ENCODE results near the gene WDR76. TPM values are rescaled to one million over a fixed set of nuclear protein-coding genes. Genes with fewer than 3 reads are reported as not detected.

WDR76 gene
- polyA plus RNA-seq, 4 donors, result 13.7 to 15.7 (median 14.7) TPM

GRCh38 chr15:43908516-43909050, 81.8 kb downstream of the WDR76 start:
- no peak for DNase-seq (ENCODE audit: low read depth in 4 of 4, low spot score in 2 of 4)

DNA sequence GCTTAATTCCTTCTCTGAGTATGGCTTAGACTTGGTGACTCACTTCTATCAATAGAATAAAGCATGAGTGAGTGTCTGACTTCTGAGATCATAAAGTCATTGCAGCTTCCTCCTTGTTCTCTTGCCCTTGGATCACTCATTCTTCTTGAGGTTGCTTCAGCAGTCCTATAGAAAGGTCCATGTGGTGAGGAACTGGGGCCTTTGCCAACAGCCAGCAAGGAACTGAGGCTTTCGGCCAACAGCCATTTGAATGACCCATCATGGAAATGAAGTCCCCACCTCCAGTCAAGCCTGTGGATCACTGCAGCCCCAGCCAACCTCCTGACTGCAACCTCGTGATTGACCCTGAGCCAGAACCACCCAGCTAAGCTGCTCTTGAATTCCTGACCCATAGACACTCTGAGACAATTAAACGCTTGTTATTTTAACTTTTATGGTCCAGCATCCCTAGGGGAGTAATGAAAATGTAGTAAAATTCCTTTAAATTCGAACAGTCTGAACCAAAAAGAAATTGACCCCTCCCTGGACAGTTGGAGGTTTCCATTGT, 84.5 kb downstream of the WDR76 start:
- no peak for DNase-seq (ENCODE audit: low read depth in 4 of 4, low spot score in 2 of 4)

GRCh38 chr15:43912208-43912607, 85.4 kb downstream of the WDR76 start:
- DNase-seq (ENCODE audit: low read depth in 4 of 4, low spot score in 2 of 4), result no peak

GRCh38 chr15:43913026-43913780, 86.4 kb downstream of the WDR76 start:
- DNase-seq (ENCODE audit: low read depth in 4 of 4, low spot score in 2 of 4), result peak in 2 of 4 donors; percentile 37 to 38

DNA sequence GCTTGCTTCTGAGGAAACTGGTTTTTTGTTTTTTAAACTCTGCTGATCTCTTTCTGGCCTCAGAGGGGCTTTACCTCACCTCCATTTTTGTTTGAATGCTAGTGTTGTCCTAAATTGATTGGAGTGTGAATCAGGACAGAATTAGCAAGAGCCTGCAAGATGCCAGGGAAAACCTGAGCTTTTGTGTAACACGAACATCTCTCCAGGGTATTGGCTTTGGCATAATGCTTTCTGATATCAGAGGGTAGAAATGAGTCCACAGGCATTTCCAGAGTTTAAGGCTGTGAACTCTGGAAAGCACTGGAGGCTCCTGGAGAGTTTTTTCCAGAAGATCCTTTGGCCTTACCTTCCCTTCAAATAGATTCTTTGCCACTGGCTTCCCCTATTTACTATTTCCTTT, 87.1 kb downstream of the WDR76 start:
- no peak for DNase-seq (ENCODE audit: low read depth in 4 of 4, low spot score in 2 of 4)

DNA sequence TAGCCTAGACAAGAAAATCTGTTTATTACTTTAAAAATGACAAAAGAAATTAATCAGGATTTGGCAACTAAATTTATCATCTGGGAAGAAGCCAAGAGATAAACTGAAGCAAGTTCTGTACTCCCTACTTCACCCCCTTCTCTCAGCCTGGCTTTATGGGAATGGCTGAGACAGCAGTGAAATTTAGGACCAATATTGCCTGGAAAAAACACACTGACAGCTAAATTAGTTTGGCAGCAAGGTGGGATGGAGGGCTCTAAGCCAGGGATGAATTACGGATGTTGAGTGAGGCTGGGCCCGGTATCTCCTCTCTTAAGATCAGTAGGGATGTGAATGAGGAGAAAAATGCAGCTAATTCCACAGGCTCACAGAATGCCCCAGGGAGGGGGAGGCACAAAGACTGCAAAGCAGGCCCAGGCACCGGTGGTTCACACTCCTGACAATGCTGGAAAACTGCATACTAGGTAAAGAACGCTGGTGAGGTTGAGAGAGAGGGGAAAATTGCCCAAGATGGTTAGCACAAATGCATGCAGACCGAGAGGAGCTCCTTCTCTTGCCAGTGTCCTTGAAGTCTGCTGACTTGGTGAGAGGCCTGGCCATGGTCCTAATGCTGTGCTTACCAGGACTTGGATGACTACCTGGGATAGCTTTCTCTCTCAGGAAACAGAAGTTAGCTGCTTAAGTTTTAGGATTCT, 89.0 kb downstream of the WDR76 start:
- no peak for DNase-seq (ENCODE audit: low read depth in 4 of 4, low spot score in 2 of 4)

DNA sequence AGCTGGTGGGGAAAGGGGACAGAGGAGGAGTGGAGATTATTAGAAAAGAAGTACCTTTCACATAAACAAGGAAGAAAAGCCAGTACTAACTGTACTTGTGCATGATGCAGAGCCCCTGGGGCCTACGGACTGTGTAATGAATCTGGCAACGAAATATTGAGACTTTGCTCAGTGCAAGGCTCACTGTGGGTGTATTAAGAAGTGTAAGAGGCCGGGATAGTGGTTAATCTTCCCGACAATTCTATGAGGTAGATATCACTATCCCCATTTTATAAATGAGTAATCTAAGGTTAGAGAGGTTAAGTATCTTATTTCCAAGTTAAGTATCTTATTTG, 89.5 kb downstream of the WDR76 start:
- no peak for DNase-seq (ENCODE audit: low read depth in 4 of 4, low spot score in 2 of 4)

Other genes starting within 250 kb of the WDR76 start
- 10 to 100 TPM; 12.8 to 40.0 (median 28.8) TPM for gene PPIP5K1, start 236.8 kb upstream of the WDR76 start, polyA plus RNA-seq (ENCODE audit: insufficient read length in 4 of 4)
- gene CKMT1B, start 233.0 kb upstream of the WDR76 start, polyA plus RNA-seq (ENCODE audit: insufficient read length in 4 of 4), result 1 to 10 TPM; 1.5 to 3.5 (median 2.6) TPM
- 1 to 10 TPM in 2 of 4 donors, under 1 TPM in 2; 0.21 to 3.3 (median 0.98) TPM for gene STRC, start 208.2 kb upstream of the WDR76 start, polyA plus RNA-seq (ENCODE audit: insufficient read length in 4 of 4)
- 10 to 100 TPM in 1 of 4 donors, 1 to 10 TPM in 3; 1.6 to 14.4 (median 7.3) TPM for gene CATSPER2, start 178.2 kb upstream of the WDR76 start, polyA plus RNA-seq (ENCODE audit: insufficient read length in 4 of 4)
- 1 to 10 TPM; 1.4 to 4.0 (median 3.1) TPM for gene CKMT1A, start 133.1 kb upstream of the WDR76 start, polyA plus RNA-seq (ENCODE audit: insufficient read length in 4 of 4)
- gene PDIA3, start 80.6 kb upstream of the WDR76 start, polyA plus RNA-seq (ENCODE audit: insufficient read length in 4 of 4), result 100 to 1,000 TPM; 502 to 600 (median 552) TPM
- gene ELL3, start 50.0 kb upstream of the WDR76 start, polyA plus RNA-seq (ENCODE audit: insufficient read length in 4 of 4), result 1 to 10 TPM; 3.2 to 5.1 (median 3.8) TPM
- 100 to 1,000 TPM; 585 to 822 (median 645) TPM for gene SERF2, start 34.7 kb upstream of the WDR76 start, polyA plus RNA-seq (ENCODE audit: insufficient read length in 4 of 4)
- gene SERINC4, start 26.8 kb upstream of the WDR76 start, polyA plus RNA-seq (ENCODE audit: insufficient read length in 4 of 4), result under 1 TPM in 1 of 4 donors, not detected in 3; 0.66 TPM
- gene HYPK, start 26.4 kb upstream of the WDR76 start, polyA plus RNA-seq (ENCODE audit: insufficient read length in 4 of 4), result 10 to 100 TPM in 3 of 4 donors, 1 to 10 TPM in 1; 9.9 to 20.9 (median 13.9) TPM
- 10 to 100 TPM; 57.3 to 75.7 (median 62.3) TPM for gene MFAP1, start 2.3 kb upstream of the WDR76 start, polyA plus RNA-seq (ENCODE audit: insufficient read length in 4 of 4)